ENCODE measurements around the gene SYS1. TPM values are rescaled to one million over a fixed set of nuclear protein-coding genes. Genes with fewer than 3 reads are reported as not detected.
A peak's percentile ranks its signal among the peaks of the same experiment; 100 is the strongest.

SYS1 gene
- total and polyA plus RNA-seq, 11 donors, result 12.6 to 68.8 (median 23.0) TPM

GRCh38 chr20:45402946-45403345 is 40.0 kb downstream of the SYS1 start:
- DNase-seq, result no peak
- Histone ChIP-seq H3K27me3 (peaks cover 0 to 5% (median 0%) of the 10 kb centered on the region in 9 donors), H3K36me3 (no peaks in the 10 kb centered on the region), H3K27ac (no peak overlapping the region), H3K4me3 (no peak overlapping the region), H3K4me1 (peaks cover 0 to 19% (median 3%) of the 10 kb centered on the region in 12 donors), H3K9me3 (peaks cover 0 to 23% (median 3%) of the 10 kb centered on the region in 12 donors)
- intact Hi-C loops (cut with DNase I), result loop anchor here in 1 of 10 donors (2.0 kb wide), 1 partner anchor 24 kb away; the partner anchor contains the start of gene TP53TG5
- TF ChIP-seq POLR2A (IDR thresholded peaks at IDR 0.05) (no peak), CTCF (IDR thresholded peaks at IDR 0.05) (no peak)
- ATAC-seq, result no peak
- 97 to 100% (median 98%) methylated on average over 1 of the region's 1 CpG for WGBS, 4 donors

GRCh38 chr20:45404438-45404837 is 41.5 kb downstream of the SYS1 start:
- no peak for DNase-seq
- Histone ChIP-seq H3K4me3 (no peak overlapping the region), H3K27me3 (peaks cover 0 to 5% (median 0%) of the 10 kb centered on the region in 9 donors), H3K9me3 (peaks cover 0 to 23% (median 3%) of the 10 kb centered on the region in 12 donors), H3K36me3 (peaks cover 0 to 13% (median 3%) of the 10 kb centered on the region in 9 donors), H3K4me1 (peaks cover 0 to 34% (median 16%) of the 10 kb centered on the region in 12 donors), H3K27ac (peak overlapping the region in 1 of 12 donors; percentile 99)
- 82 to 91% (median 86%) methylated on average over 1 of the region's 1 CpG for WGBS, 4 donors
- TF ChIP-seq POLR2A (IDR thresholded peaks at IDR 0.05) (no peak), CTCF (IDR thresholded peaks at IDR 0.05) (no peak)
- no peak for ATAC-seq
- intact Hi-C loops (cut with DNase I), result no loop called here

- H3K27ac ChIP-seq, result peak overlapping the region; percentile 96 to 100 (median 99)
- DNase-seq (peak; percentile 57 to 83 (median 69)), ATAC-seq (peak in 2 of 4 donors; percentile 12 to 26)
- peak overlapping the region; percentile 69 to 98 (median 84) for H3K4me3 ChIP-seq
- H3K27me3 ChIP-seq, result peaks cover 0 to 5% (median 0%) of the 10 kb centered on the region in 9 donors
- H3K36me3 ChIP-seq, result peaks cover 0 to 25% (median 16%) of the 10 kb centered on the region in 9 donors
- TF ChIP-seq POLR2A (IDR thresholded peaks at IDR 0.05) (no peak), CTCF (IDR thresholded peaks at IDR 0.05) (peak in 2 of 12 donors; percentile 9 to 18)
- intact Hi-C loops (cut with DNase I), result loop anchor here in 7 of 10 donors (1.0 to 5.0 kb wide), 5 partner anchors 31 to 63 kb away; partner anchors contain the start of gene SYS1 (in 2 of the 7)
- peaks cover 0 to 45% (median 27%) of the 10 kb centered on the region in 12 donors for H3K4me1 ChIP-seq
- 2 to 6% (median 4%) methylated on average over 35 to 49 of the region's 49 CpGs for WGBS, 4 donors
- peaks cover 0 to 10% (median under 1%) of the 10 kb centered on the region in 12 donors for H3K9me3 ChIP-seq
Observed at GRCh38 chr20:45405571-45406259, 42.8 kb downstream of the SYS1 start.

All from heart left ventricle (tissue), 16 donors.